CMK (cell line): ENCODE results near the gene C16orf89.
"Not testable (repeated sequence)": the region's sequence is repeated elsewhere in the genome, so short reads cannot be mapped to it uniquely, and the experiment has no call there.

Source experiments
- DNase-seq: peaks from one replicate; pipeline ENCODE4 v3.0.0-alpha.2; 2010; ENCODE audit warnings: low read depth

C16orf89 gene, protein sequence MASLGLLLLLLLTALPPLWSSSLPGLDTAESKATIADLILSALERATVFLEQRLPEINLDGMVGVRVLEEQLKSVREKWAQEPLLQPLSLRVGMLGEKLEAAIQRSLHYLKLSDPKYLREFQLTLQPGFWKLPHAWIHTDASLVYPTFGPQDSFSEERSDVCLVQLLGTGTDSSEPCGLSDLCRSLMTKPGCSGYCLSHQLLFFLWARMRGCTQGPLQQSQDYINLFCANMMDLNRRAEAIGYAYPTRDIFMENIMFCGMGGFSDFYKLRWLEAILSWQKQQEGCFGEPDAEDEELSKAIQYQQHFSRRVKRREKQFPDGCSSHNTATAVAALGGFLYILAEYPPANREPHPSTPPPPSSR

DNA sequence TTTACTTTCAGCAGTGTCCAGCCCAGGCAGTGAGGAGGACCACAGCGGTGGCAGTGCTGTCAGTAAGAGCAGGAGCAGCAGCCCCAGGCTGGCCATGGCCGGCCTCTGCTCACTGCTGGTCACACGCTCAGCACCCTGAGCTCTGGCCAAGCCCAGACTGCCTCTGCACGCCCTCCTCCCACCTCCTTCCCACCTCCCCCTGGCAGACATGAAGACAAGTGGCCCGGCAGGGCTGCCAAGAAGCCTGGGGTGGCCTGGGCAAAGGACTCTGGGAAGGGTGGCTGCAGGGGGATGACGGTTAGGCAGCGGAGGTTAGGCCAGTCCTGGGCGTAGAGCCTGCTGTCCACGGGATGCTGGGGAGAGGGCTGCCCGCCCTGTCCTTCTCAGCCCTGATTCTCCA lies at the start of gene C16orf89:
TSS of gene C16orf89 (minus strand) at position 144 of the 400 bp plus-strand sequence. CDS start at position 96, 48 bp downstream.
- DNase-seq, result no peak

DNA sequence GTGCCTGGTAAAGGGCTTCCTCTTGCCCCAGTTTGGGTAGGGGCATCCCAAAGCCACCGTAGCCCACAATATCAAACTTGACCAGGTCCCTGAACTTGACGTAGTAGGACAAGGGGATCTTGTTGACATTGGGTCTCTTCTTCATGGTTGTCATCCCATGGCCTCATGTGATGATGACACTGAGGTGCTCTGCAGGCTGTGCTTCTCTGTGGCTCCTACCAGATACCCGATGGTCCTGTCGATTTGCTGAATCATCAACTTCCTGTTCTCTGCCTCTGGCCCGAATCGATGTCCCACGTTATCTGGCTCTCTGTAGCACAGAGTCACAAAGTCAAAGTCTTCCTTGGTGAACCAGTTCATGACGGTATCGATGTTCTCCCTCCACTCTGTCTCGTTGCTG lies 45.2 kb upstream of the C16orf89 start:
- DNase-seq, result not testable (repeated sequence)

DNA sequence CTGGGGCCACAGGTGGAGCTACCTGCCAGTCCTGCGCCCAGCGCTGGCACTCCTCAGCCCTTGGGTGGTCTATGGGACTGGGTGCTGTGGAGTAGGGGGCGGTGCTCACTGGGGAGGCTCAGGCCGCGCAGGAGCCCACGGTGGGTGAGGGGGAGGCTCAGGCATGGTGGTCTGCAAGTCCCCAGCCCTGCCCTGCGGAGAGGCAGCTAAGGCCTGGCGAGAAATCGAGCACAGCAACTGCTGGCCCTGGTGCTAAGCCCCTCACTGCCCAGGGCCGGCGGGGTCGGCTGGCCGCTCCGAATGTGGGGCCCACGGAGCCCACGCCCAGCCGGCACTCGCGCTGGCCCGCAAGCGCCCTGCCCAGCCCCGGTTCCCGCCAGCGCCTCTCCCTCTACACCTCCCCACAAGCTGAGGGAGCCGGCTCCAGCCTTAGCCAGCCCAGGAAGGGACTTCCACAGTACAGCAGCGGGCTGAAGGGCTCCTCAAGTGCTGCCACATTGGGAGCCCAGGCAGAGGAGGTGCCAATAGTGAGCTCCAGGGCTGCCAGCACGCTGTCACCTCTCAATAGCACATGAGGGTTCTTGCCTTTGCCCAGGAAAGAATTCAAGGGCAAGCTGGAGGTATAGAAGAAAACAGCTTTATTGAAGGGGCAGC lies 42.9 kb upstream of the C16orf89 start:
- no peak for DNase-seq

DNA sequence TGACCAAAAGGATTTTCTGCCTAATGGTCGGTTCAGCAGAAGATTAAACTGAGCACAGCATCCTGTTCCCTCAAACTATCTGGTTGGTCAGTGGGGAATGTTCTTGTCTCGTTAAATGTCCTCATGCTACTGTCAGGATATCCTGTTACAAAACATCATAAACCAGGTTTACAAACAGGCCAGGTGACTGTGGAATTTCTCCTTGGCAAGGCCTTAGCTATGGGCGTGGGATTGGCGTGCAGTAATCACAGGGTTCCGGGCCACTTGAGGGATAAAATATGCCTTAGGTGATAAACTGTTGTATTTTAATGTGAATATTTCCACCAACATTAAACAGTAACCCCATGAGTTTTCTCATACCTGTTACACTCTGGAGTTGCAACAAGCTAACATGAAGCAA lies 39.3 kb upstream of the C16orf89 start:
- not testable (repeated sequence) for DNase-seq

DNA sequence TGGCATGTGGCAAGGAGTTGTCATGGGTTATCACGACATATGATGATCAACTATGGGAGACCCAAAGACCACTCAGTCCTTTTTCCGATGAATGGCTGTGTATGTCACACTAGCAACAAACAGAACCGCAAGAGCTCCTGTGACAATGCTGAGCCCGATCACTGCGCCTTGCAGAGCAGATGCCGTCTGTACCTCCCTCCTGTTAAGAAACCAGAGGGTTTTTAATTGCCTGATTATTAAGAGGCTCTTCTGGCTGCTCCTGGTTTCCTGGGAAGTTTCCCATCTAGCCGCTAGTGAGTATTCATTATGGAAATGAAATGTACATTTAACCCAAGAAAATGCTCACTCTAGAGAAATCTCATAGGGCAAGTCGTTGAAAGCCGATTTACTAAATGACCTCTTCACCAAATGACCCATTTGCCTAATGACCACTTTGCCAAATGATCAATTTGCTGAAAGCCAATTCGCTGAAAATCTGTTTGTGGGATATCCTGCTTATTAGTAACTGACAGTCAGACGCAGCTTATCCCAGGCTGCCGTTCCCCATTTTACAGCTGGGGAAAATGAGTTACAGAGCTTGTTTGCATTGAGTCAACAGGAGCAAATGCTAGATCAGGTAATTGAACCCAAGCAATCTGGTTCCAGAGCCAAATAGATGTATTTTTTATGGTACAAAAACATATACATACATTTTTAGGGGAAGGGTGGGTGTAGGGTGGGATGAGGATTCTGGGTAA lies 37.7 kb upstream of the C16orf89 start:
- not testable (repeated sequence) for DNase-seq

DNA sequence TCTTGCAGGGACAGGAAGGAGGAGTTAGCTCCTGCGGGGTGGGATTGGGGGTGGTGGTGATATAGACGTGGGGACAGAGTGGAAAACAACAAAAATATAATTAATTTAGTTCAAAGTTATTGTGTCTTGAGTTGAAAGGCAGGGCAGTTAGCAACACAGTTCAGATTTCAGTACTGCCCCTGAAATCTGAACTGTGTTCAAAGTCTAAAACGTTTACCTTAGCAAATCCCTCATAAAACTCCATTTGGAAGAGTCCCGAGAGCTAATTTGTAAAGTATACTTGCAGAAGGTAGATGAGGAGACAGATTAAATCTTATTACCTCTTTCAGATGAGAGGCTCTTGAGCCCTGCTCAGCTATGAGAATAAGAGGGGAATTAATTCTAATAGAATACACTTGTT lies 33.4 kb upstream of the C16orf89 start:
- DNase-seq, result not testable (repeated sequence)

DNA sequence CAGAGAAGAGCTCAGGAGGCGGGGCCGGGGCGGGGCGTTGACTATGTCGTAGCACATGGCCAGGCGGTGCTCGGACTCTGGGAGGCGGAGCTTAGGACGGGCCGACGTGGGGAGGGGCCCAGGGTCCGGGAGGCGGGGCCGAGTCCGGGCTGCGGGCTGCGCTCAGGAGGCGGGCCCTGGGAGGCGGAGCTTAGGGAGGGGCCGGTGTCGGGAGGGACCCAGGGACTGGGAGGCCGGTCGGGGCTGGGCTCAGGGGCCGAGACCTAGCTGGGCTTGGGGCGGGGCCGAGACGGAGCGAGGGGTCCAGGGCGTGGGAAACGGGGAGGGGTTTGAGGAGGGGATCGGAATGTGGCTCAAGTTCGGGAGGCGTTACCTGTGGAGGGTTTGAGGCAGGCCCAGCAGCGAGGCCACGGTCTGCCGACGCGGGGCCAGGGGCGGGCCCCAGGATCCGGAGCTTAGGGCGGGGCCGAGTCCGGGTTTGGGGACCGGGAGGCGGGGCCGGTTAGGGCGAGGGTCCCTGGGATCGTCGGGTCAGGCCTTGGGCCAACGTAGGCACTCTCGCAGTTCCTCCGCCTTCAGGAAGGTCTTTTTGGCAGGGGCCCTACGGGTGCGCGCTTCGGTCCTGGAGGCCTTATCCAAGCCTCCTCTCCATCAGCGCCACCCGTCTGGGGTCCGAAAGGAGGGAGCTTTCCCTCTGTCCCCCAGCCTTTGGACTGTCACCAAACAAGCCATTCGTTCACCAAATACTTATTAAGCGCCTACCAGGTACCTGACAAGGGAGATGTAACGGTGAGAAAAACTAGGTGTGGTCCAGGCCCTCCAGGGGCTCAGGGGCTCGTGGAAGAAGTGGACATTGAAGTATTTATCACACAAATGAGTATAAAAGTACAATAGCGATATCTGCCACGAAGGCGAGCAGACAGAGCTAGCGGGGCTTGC lies 32.7 kb upstream of the C16orf89 start:
- not testable (repeated sequence) for DNase-seq

DNA sequence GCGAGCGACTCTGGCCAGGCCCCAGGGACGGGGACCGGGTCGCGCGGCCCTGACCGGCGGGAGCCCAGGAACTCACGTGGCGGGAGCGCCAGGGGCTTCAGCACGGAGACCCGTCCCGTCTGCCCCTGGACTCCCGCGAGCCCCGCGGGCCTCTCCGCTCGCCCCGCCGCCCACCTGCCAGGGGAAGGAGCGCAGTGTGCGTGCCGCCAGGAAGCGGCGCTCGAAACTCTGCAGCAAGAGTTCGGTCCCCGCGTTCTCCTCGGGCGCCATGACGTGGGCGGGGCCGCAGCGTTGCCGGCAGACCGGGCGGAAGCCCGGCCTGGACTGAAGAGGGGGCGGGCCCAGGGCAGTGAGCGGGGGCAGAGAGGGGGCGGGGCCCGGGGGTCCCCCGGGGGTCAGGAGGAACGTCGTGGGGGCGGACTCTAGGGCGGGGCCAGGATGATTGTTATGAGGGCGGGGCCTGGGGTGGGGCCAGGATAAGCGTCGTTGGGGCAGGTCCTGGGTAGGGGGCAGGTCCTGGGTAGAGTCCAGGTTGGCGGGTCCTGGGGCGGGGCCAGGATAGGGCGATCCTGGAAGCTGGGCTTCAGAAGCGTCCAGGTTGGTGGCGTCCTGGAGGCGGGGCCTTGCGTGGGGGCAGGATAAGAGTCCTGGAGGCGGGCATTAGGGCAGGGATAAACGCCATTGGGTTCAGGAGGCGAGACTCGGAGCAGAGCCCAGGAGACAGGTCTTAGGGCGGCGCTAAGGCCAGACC lies 31.9 kb upstream of the C16orf89 start, which contains the start of gene EEF2KMT:
TSS of gene EEF2KMT (minus strand) at position 326 of the 751 bp plus-strand sequence. CDS start at position 270, 56 bp downstream.
- peak; percentile 89 for DNase-seq

DNA sequence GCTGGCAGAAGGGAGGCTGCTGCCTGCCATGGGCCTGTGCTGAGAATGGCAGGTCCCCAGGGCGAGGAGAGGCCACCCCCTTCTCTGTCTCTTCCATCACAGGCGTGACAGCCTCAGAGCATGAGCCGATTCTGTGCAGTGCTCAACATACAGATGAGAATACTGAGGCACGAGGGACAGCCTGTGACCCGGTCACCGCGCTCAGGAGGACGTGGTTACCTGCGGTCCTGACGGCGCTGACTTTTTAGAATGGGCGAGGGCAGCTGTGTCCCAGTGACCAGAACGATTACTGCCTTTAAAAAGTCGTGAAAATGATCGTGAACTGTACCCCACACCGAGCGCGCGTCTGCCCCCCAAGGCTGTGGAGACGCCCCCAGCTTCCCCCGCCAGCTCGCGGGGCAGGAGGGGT lies 31.3 kb upstream of the C16orf89 start:
- DNase-seq, result not testable (repeated sequence)

DNA sequence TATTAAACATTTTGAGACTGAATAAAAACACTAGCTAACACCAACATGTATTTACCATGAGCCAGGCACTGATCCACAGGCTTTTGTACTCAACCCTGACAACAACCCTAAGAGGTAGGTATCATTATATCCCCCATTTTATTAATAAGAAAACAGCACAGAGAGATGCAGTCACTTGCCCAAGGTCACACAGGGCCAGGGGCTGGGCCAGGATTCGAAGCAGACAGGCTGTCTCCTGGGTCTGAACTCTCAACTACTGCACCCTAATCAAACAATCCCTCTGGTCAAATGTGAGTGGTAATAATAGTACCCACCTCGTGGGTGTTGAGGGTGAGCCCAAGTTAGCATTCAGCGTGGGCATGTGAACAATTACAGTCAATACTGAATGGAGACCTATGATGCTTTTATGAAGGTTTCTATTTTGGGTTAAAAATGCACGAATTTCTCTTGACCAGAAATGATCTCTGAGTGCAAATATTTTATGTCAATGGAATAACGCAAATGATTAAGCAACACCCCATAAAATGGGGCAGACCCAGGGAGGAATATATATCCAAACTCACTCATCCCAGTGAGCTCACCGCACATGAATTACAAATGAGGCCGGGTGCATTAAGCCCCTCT lies 30.8 kb upstream of the C16orf89 start:
- DNase-seq, result not testable (repeated sequence)

DNA sequence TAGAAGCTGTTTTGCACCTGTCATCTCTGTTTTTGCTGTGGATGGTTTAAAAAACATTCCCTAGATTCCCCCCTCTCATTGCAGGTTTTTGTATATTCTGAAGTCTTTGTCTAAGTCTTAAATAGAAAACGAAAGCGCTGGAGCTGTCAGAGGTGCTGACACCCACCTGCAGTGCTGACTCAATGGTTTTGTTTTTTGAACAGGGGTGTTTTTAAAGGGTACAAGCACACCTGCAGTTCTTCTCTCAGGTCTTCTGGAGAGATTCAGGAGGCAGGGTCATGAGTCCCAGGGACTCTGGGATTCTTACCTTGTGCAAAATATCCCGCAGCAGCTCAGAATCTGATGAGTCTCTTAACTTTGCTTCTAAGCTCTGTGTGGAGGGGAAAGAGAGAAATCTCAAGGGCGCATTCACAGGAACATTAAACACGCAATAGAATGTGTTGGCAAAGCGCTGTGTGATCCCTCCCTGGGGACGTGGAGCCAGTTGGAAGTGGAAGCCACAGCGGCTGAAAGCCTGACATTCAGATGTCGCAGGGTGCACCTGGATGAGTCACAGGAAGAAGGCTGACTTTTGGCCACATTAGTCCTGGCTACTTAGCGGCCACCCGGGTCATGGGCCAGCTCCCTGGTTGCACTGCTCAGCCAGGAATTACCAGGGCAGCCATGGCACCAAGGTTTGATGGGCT lies 29.5 kb upstream of the C16orf89 start:
- not testable (repeated sequence) for DNase-seq

DNA sequence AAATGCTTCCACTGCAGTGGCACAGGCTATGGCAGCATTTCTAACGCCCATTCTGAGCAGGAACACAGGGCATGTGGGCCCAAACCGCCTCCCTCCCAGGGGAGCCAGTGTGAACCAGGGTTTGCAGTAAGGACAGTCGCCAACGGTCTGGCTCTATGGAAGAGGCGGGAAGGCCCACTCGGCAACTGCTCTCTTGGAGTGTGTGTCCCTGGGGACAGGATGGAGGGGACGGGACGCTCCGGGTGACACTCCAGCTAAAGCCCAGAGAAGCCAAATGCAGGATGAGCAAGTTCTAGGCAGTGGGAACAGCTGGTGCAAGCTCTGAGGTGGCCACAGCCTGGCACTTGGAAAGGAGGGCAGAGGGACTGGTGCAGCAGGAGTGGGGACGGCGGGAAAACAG lies 28.0 kb upstream of the C16orf89 start:
- not testable (repeated sequence) for DNase-seq

DNA sequence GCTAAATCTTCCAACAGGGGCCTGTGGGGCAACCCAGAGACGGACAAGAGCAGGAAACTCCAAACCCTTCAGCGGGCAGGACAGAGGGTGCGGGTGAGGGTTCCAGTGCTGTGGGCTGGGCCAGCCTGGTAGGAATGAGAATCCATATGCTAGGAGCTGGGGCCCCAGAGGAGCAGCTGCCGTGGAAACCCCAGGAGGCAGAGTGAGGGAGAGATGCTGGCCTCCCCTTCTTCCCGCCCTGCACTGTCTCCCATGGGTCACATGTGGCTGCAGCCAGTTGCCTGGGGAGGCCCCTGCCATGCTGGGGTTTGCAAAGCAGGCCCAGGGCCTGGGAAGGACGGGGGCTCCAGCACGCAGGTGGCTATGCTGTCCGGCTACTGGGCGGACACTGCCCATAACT lies 27.3 kb upstream of the C16orf89 start:
- DNase-seq, result not testable (repeated sequence)

DNA sequence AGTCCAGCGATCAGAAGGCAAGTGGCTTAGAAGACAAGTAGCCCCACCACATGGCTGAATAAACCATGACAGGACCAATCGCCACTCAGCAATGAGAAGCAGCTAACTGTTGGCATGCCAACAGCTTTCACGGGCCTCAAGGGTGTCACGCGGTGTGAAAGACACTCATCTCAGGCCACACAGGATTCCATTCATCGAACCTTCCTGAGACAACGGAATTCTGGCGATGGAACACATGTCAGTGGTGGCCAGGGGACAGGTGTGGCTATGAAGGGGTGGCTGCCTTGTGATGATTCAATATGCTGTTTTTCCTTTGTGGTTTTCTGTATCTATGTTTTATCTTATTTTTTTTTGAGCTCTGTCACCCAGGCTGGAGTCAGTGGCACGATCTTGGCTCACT lies 24.8 kb upstream of the C16orf89 start:
- DNase-seq, result not testable (repeated sequence)

DNA sequence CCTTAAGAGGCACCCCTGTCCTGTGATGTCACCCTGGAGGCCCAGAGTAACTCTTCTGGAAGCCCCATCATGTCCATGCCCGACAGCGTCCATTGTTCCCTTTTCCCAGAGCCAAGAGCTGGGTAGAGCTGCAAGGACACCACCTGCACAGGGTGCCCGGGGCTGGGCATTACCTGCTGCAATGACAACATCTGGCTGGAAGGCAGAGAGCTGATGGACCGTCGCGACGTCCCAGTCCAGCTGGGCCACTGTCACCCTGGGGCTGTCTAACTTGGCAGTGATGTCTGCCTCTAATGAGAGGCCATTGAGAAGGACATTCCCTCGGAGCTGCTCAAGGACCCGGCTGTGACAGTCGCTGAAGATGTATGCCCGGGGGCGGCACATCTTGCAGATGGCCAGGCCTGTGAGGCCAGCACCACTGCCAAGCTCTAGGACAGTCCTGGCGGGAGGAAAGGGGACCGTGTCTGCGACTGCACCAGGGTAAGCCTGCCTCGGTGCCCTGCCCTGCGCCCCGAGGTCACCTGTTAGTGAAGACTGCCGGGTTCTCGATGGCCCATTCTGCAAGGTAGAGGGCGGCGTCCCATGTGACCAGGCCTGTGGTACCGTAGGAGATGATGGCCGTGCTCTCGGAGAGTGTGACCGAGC lies 24.3 kb upstream of the C16orf89 start:
- not testable (repeated sequence) for DNase-seq

DNA sequence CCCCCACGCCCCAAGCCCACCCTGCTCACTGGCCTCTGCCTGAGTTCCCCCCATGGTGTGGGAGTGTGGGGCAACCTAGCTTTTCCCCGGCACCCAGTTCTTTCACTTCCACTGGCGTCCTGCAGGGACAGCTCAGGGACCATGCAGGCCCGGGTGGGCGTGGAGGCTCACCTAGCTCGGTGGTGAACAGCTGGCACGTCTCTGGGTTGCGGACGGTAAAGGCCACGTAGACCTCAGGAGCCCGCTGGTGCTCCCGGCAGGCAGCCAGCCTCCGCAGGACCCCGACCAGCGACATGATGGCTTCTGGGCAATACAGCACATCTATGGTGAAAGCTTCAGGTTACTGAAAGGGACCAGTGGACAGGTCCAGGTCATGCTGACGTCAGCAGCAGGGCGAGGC lies 23.2 kb upstream of the C16orf89 start:
- DNase-seq, result not testable (repeated sequence)

DNA sequence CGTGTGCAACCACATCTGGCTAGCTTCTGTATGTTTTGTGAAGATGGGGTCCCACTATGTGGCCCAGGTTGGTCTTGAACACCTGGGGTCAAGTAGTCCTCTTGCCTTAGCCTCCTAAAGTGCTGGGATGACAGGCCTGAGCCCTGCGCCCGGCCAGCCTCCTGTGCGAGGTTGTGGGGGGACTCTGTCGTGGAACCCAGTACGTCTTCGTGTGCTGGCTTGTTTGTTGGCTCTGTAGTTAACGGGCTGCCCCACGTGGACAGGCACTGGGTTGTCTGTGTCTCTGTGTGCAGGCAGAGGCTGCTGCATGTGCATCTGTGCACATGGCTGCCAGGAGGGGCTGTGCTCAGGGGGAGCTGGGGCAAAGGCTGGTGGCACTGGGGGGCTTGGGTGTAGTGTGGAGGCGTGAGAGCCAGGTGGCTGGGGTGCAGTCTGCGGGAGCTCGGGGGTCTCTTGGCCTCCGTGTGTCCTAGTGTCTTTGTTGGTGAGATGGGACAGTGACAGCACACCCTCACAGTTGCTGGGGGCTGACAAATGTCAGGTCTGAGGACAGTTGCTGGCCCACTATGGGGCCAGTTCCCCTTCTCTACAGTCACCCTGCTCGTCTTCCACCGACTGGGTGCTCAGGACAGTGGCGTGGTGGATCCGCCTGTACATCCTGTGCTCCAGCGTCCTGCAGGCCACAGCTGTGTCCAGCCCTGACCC lies 22.5 kb upstream of the C16orf89 start:
- DNase-seq, result not testable (repeated sequence)

DNA sequence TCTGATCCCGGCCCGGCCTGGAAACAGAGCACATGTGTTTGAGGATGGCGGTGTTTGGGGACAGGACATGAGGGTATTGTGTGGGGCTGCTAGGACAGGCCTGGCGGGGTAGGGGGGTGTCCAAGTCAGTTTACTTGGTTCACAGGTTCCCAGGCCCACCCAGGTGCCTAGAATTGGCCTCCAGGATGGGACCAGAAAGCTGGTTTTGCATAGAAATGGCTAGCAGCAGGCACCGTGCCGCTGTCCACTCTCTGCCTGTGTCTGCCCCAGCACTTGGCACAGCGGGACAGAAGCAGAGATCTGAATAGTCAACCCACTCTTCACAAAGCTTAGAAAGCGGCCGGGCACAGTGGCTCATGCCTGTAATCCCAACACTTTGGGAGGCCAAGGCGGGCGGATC lies 20.0 kb upstream of the C16orf89 start:
- not testable (repeated sequence) for DNase-seq
